Lower leg skin (tissue), 4 donors: ENCODE results near the gene GAS1. TPM values are rescaled to one million over a fixed set of nuclear protein-coding genes. Genes with fewer than 3 reads are reported as not detected.

Experiments
- DNase-seq, 2 donors: peaks; one replicate each; pipeline ENCODE4 v3.0.0-alpha.2; 2019; ENCODE audit warnings: low spot score in 2 of 2
- H3K4me3 ChIP-seq: fragments of 200-600 bp; sonication (generic); 2 replicates; pipeline ENCODE4 v1.5.1; 2017; ENCODE audit warnings: mild to moderate bottlenecking, low read depth; ENCODE audit not compliant: poor library complexity, severe bottlenecking
- POLR2A ChIP-seq, 2 donors: fragments of 450-650 bp; IDR thresholded peaks; one replicate each; pipeline ENCODE4 v1.6.1; 2016 to 2017; ENCODE audit warnings: antibody characterized with exemption in 2 of 2, mild to moderate bottlenecking in 1 of 2, moderate library complexity in 1 of 2
- WGBS, 2 donors: methylation state at CpG; one replicate each; pipeline ENCODE4 v1.1.5; 2018; 5-methylcytosine and 5-hydroxymethylcytosine counted together
- intact Hi-C: fragments of 100-400 bp; cut with DNase I; formaldehyde crosslinking; loops from one replicate; pipeline ENCODE4 v1.15.0; 2023; ENCODE audit warnings: low total_unique reads
- total RNA-seq, 4 donors: library from RNA; depleted of rRNA; stranded (reverse); fragments of >200 nt; gene quantifications; one replicate each; pipeline ENCODE4 v1.1.0, GENCODE V29; 2016
- TF ChIP-seq, protein P1 (sequence below), 3 donors: fragments of 450-650 bp; IDR thresholded peaks; one replicate each; pipeline ENCODE4 v1.5.1; 2016; ENCODE audit warnings: antibody characterized with exemption in 3 of 3, mild to moderate bottlenecking in 3 of 3, moderate library complexity in 2 of 3

GAS1 gene
- total RNA-seq, 4 donors from 2014 or later: 45.5 to 80.3 (median 61.0) TPM

DNA sequence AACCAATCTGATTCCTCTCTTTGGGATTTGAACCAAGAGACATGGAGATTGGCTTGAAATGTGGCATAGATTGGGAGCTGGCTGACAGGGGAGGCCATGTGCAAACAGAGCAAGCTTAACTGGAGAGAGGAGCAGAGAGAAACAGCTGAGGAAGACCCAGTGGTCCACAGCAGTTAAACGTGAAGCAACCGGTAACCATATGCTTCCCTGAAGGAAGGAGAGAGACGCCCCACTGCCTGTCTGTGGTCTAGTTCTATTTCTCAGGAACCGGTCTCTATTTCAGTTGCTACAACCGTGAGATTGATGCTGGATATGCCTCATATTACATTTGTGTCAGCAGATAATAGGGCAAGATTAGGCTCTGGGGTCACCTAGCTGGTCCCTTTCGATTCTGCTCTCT is 13.6 kb upstream of the GAS1 start:
- intact Hi-C loops: no loop called here
- no peak overlapping the region for H3K4me3 ChIP-seq
- DNase-seq: no peak
- 89 to 93% methylated on average over 6 of the region's 6 CpGs for WGBS, 2 donors
- no peak for TF ChIP-seq POLR2A (IDR thresholded peaks at IDR 0.05)
- TF ChIP-seq, protein P1, sequence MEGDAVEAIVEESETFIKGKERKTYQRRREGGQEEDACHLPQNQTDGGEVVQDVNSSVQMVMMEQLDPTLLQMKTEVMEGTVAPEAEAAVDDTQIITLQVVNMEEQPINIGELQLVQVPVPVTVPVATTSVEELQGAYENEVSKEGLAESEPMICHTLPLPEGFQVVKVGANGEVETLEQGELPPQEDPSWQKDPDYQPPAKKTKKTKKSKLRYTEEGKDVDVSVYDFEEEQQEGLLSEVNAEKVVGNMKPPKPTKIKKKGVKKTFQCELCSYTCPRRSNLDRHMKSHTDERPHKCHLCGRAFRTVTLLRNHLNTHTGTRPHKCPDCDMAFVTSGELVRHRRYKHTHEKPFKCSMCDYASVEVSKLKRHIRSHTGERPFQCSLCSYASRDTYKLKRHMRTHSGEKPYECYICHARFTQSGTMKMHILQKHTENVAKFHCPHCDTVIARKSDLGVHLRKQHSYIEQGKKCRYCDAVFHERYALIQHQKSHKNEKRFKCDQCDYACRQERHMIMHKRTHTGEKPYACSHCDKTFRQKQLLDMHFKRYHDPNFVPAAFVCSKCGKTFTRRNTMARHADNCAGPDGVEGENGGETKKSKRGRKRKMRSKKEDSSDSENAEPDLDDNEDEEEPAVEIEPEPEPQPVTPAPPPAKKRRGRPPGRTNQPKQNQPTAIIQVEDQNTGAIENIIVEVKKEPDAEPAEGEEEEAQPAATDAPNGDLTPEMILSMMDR (IDR thresholded peaks at IDR 0.05): no peak

DNA sequence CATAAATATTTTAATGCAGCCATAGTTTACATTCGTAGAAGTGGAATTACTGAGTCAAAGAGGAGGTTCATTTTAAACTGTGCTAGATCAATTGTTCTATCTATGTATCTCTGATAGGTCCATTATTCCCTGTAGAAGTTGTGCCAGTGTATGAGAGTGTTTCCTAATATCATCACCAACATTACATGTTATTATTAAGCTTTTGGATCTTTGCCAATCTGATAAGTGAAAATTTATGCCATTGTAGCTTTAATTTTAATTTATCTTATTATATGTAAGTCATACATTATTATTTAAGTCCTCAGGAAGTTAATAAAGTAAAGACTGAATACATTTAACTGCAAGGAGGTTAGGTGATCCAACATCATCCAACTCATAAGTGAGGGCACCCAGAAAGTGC is 10.9 kb upstream of the GAS1 start:
- TF ChIP-seq, protein P1 (IDR thresholded peaks at IDR 0.05): no peak
- no peak for TF ChIP-seq POLR2A (IDR thresholded peaks at IDR 0.05)
- intact Hi-C loops: no loop called here
- DNase-seq: no peak
- 59 to 75% methylated on average over 1 of the region's 1 CpG for WGBS, 2 donors
- H3K4me3 ChIP-seq: no peak overlapping the region

DNA sequence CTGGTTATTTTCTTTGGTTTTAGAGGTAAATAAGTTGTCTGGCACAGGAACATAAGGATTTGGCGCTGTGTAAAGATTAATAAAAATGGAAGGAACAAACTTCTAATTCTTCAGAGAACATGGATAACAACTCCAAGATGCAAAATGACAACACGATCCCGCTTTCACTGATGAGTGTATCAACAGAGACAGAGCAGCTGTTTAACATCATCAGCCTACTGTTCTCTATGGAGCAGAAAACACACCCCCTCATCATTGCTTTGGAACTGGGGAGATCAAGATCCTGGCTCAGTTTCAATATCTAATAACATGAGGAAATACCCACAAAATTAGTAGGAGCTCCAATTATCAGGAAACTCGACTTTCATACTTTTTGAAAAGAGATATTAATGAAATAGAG is 8.3 kb upstream of the GAS1 start:
- H3K4me3 ChIP-seq: no peak overlapping the region
- no peak for DNase-seq
- WGBS, 2 donors: 70 to 78% methylated on average over 4 of the region's 4 CpGs
- intact Hi-C loops: no loop called here
- TF ChIP-seq, protein P1 (IDR thresholded peaks at IDR 0.05): no peak

DNA sequence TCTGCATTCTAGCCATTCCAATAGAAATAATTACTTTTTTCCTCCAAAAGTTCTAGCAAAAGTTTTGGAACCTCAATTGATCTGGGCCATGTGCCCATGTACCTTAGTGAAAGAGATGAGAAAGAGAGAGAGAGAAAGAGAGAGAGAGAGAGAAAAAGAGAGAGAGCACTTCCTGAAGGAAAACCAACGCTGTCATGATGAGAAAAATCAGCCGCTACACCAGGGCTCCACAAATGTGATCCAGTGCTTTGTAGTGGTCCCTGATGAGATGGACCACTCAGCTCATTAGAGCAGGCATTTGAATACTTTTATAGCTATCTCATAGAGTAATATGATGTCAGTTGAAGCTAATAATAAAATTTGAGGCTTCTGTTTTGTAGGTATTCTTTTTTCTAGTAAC is 7.7 kb upstream of the GAS1 start:
- no peak overlapping the region for H3K4me3 ChIP-seq
- no peak for DNase-seq
- TF ChIP-seq POLR2A (IDR thresholded peaks at IDR 0.05): no peak
- TF ChIP-seq, protein P1 (IDR thresholded peaks at IDR 0.05): no peak
- intact Hi-C loops: no loop called here
- 86 to 95% methylated on average over 2 of the region's 2 CpGs for WGBS, 2 donors

DNA sequence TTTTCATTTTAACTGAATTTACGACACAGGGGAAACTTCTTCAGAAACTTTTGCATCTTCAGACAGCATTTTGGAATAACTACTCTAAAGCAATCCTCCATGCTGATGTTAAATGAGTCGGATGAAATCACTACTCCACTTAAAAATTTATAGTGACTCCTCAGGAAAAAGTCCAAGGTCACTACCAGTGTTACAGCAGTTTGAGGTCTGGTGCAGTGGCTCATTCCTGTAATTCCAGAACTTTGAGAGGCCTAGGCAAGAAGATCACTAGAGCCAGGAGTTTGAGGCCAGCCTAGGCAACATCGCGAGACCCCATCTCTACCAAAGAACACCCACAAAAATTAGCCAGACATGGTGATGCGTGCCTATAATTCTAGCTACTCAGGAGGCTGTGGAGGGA is 5.9 kb upstream of the GAS1 start:
- H3K4me3 ChIP-seq: no peak overlapping the region
- WGBS, 2 donors: 95 to 98% methylated on average over 5 of the region's 5 CpGs
- DNase-seq: no peak
- TF ChIP-seq POLR2A (IDR thresholded peaks at IDR 0.05): no peak
- TF ChIP-seq, protein P1 (IDR thresholded peaks at IDR 0.05): no peak
- intact Hi-C loops: no loop called here
